HepG2 (cell line): ENCODE data around the gene MAP2K3. TPM values are rescaled to one million over a fixed set of nuclear protein-coding genes. Genes with fewer than 3 reads are reported as not detected.

Experiments
- AHR ChIP-seq: IDR thresholded peaks from 2 replicates; pipeline ENCODE4 v1.6.1; 2018; ENCODE audit warnings: missing genetic modification reagents, missing compliant biosample characterization
- CBX5 ChIP-seq: sonication (generic); formaldehyde crosslinking; IDR thresholded peaks from 2 replicates; pipeline ENCODE4 v1.4.0; 2020; ENCODE audit warnings: missing genetic modification reagents, borderline replicate concordance
- CEBPB ChIP-seq: IDR thresholded peaks from 2 replicates; pipeline ENCODE4 v1.6.1; 2011; ENCODE audit warnings: low read depth, low read length, improper control_type of control experiment, borderline replicate concordance
- DZIP1 ChIP-seq: sonication (generic); formaldehyde crosslinking; IDR thresholded peaks from 2 replicates; pipeline ENCODE4 v1.5.0; 2020; ENCODE audit warnings: mild to moderate bottlenecking, missing genetic modification reagents
- GMEB1 ChIP-seq: sonication (generic); formaldehyde crosslinking; IDR thresholded peaks from 2 replicates; pipeline ENCODE4 v1.5.1; 2020; ENCODE audit warnings: missing genetic modification reagents, mild to moderate bottlenecking, borderline replicate concordance
- HNRNPK ChIP-seq: fragments of 200-400 bp; formaldehyde crosslinking; IDR thresholded peaks from 2 replicates; pipeline ENCODE4 v1.6.1; 2018; ENCODE audit warnings: low read length, low read depth, moderate library complexity, mild to moderate bottlenecking; ENCODE audit not compliant: poor library complexity, severe bottlenecking
- ISL2 ChIP-seq: sonication (generic); formaldehyde crosslinking; IDR thresholded peaks from 2 replicates; pipeline ENCODE4 v1.5.0; 2020; ENCODE audit warnings: missing genetic modification reagents
- ISX ChIP-seq: sonication (generic); formaldehyde crosslinking; conservative IDR thresholded peaks from 2 replicates; pipeline ENCODE4 v1.5.0; 2020; ENCODE audit warnings: missing genetic modification reagents
- KAT8 ChIP-seq: IDR thresholded peaks from 2 replicates; pipeline ENCODE4 v1.6.1; 2016; ENCODE audit warnings: missing genetic modification reagents, missing compliant biosample characterization
- NCOA1 ChIP-seq: sonication (generic); formaldehyde crosslinking; IDR thresholded peaks from 2 replicates; pipeline ENCODE4 v1.9.0; 2021; ENCODE audit warnings: missing genetic modification reagents
- NKX3-1 ChIP-seq: sonication (generic); formaldehyde crosslinking; IDR thresholded peaks from 2 replicates; pipeline ENCODE4 v1.5.0; 2020; ENCODE audit warnings: missing genetic modification reagents
- PAXIP1 ChIP-seq: sonication (generic); formaldehyde crosslinking; conservative IDR thresholded peaks from 2 replicates; pipeline ENCODE4 v1.4.0; 2020; ENCODE audit warnings: mild to moderate bottlenecking, missing genetic modification reagents, moderate library complexity
- PLRG1 ChIP-seq: fragments of 450-650 bp; conservative IDR thresholded peaks from 2 replicates; pipeline ENCODE4 v1.6.1; 2016
- SP5 ChIP-seq: IDR thresholded peaks from 2 replicates; pipeline ENCODE4 v1.6.1; 2016; ENCODE audit warnings: low read depth, borderline replicate concordance
- TEAD2 ChIP-seq: sonication (generic); formaldehyde crosslinking; IDR thresholded peaks from 2 replicates; pipeline ENCODE4 v1.9.0; 2021; ENCODE audit warnings: missing genetic modification reagents
- ZNF251 ChIP-seq: sonication (generic); formaldehyde crosslinking; IDR thresholded peaks from 2 replicates; pipeline ENCODE4 v1.9.0; 2021; ENCODE audit warnings: mild to moderate bottlenecking, missing genetic modification reagents
- ZNF382 ChIP-seq: sonication (generic); formaldehyde crosslinking; IDR thresholded peaks from 2 replicates; pipeline ENCODE4 v1.5.0; 2020; ENCODE audit warnings: missing genetic modification reagents, mild to moderate bottlenecking, borderline replicate concordance
- ZNF556 ChIP-seq: sonication (generic); formaldehyde crosslinking; IDR thresholded peaks from 2 replicates; pipeline ENCODE4 v1.4.0; 2020; ENCODE audit warnings: mild to moderate bottlenecking, missing genetic modification reagents, borderline replicate concordance
- ZNF597 ChIP-seq: sonication (generic); formaldehyde crosslinking; IDR thresholded peaks from 2 replicates; pipeline ENCODE4 v1.5.0; 2020; ENCODE audit warnings: missing genetic modification reagents
- ZNF782 ChIP-seq: sonication (generic); formaldehyde crosslinking; IDR thresholded peaks from 2 replicates; pipeline ENCODE4 v1.4.0; 2020; ENCODE audit warnings: missing genetic modification reagents, mild to moderate bottlenecking, borderline replicate concordance
- ZNF878 ChIP-seq: sonication (generic); formaldehyde crosslinking; IDR thresholded peaks from 2 replicates; pipeline ENCODE4 v1.8.1; 2023; ENCODE audit warnings: mild to moderate bottlenecking, missing genetic modification reagents, moderate library complexity
- polyA plus RNA-seq, 8 experiments: library from polyadenylated mRNA; depleted of rRNA in 3 of 8; stranded (reverse) in 7 of 8; unstranded in 1 of 8; fragments of >200 nt; fragmentation: Illumina TruSeq in 4 of 8; extraction: Trizol in 4 of 8; gene quantifications; 2 replicates each; pipeline versions ENCODE4 v1.2.1 to v1.2.3, GENCODE V29; 2011 to 2016; ENCODE audit warnings: low read depth in 4 of 8, missing spikeins in 1 of 8, mixed read lengths in 1 of 8; ENCODE audit not compliant: insufficient read depth in 1 of 8
- total RNA-seq, 5 experiments: library from RNA; depleted of rRNA; stranded (reverse); fragments of >200 nt; fragmentation: Illumina TruSeq; extraction: Trizol; gene quantifications; 2 replicates each; pipeline ENCODE4 v1.2.3, GENCODE V29; 2016; ENCODE audit warnings: low read depth in 1 of 5

The MAP2K3 gene
- total and polyA plus RNA-seq, 2 of the 13 experiments (the other 11 are each of a cell fraction or from before 2014, with no cell fraction given) = 20.5 to 27.4 TPM

GRCh38 chr17:21284319-21285163 is at the start of gene MAP2K3 (continued):
- TF ChIP-seq ISX (CRISPR knock-in tag) (no peak), HNRNPK (no peak), ZNF251 (no peak), ISL2 (no peak), ZNF597 (CRISPR knock-in tag) (no peak), ZNF782 (no peak), PAXIP1 (CRISPR knock-in tag) (no peak; the same call in 1 of the 2 replicates), KAT8 (peak; percentile 27; the same call in 1 of the 2 replicates), PLRG1 (no peak), SP5 (0 out of 2 replicates have a peak, but pooled peaks have one; percentile 33), ZNF382 (no peak), TEAD2 (no peak), ZNF878 (no peak), GMEB1 (no peak), ZNF556 (no peak), DZIP1 (CRISPR knock-in tag) (no peak), CBX5 (CRISPR knock-in tag) (no peak), NKX3-1 (CRISPR knock-in tag) (no peak), NCOA1 (CRISPR knock-in tag) (no peak), AHR (CRISPR knock-in tag) (no peak), CEBPB (no peak)
